ENCODE measurements around the gene ABCG4.

- TF ChIP-seq GATA1 (IDR thresholded peaks at IDR 0.05; ENCODE audit: low read depth, low read length), result no peak
- TF ChIP-seq POLR2A (IDR thresholded peaks at IDR 0.05; ENCODE audit: low read length), result no peak
These were observed 48.1 kb downstream of the ABCG4 start for GRCh38 chr11:119196833-119197483.
